Measurements from ENCODE around the gene NGEF.
"Not testable (repeated sequence)": the region's sequence is repeated elsewhere in the genome, so short reads cannot be mapped to it uniquely, and the experiment has no call there.

NGEF gene

DNA sequence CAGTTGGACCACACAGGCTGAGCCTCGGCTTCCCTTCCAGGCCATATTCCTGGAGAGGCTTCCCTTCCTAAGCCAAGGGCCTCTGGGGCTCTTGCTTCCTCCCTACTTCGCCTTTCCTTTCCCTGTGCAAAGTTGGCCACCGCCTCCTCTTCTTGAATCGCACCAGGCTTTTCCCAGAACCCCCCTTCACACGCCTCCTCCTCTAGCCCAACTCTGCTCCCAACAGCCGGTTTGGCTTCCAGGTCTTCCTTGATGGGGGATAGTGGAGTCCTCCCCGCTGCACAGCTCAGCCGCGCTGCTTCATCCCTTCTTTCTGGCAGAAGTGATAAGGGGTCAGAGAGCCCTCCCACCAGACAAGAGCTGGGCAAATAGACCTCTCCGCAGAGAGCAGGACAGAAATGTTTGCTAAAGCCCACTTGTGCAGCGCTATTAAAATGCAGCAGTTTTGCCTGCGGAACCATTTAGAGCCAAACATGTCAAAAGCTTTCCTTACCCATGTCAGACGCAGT is 86.6 kb downstream of the NGEF start:
- FAIRE-seq, result no peak

DNA sequence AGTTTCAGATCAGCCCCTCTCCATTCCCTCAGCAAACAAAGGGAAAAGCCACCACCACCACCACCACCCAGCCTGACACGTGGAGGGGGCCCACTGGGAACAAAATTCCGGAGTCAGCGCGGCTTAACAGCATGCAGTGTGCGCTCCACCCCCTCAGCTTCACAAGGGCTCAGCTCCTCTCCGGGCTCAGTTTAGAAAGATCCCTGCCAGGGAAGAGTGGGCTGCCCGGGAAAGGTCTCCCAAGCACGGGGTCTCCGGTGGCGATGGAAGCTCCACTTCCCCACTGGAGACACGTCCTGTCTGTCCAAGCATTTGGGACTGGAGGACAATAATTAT is 87.3 kb downstream of the NGEF start:
- FAIRE-seq, result no peak

DNA sequence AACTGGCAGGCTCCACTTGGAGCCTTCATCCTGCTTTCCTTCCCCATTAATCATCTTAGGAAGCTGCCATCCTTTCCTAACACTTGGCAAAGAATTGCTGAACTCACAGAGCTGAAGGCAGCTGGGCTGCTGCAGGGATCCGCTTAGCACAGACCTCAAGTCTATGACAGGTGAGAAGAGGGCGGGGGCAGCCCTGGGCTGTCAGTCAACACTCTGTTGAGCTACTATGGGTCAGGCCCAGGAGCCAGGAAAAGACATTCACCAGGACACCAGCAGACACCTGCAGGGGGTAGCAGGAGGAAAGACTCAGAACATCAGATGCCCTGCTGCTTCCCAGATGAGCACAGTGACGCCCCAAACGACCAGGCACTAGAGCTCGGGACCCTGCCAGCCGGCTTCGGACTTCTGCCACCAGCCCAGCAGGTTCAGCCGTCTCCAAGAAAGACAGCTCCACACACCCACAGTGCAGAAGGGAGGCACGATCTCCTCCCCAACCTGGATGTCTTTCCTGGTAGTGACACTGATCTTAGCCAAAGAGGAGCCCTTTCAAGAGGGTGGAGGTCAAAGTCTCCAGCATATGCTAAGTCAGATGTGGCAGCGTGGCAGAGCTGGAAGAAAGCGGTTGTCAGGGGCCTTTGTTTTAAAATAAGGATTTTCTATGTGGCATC is 87.8 kb downstream of the NGEF start:
- FAIRE-seq, result no peak

DNA sequence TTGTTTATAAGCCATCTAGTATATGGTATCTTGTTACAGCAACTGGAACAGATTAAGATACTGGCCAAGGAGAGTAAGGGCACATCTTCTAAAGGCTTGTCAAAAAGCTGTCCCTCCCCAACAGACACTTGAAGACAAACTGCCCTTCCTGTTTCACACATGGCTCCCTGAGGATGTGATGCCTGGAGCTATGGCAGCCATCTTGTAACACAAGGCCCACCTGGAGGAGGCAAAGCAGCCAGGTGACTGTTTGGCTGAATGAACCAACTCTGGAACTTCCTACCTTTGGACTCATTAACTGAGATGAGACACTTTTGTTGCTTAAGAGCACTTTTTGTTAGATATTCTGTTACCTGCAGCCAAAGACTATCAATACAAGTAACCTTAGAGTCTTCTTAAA is 88.6 kb downstream of the NGEF start:
- FAIRE-seq, result no peak

DNA sequence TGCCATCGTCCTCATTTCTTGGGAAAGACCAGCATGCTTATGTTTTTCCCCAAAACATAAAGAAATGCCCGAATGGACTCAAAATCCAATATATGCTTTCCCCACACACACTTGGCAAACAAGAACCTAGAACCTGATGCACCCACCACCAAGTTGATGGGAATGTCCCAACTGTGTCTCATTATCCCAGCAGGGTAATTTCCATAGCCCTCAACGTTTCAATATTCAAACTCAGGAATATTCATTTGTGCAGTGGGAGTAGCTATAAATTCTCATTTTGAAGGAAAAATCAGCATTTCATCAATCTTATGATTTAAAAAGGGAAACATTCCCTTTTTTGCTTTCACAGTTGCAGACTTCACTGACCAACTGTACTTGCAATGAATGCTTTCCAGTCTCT is 92.3 kb downstream of the NGEF start:
- no peak for FAIRE-seq

DNA sequence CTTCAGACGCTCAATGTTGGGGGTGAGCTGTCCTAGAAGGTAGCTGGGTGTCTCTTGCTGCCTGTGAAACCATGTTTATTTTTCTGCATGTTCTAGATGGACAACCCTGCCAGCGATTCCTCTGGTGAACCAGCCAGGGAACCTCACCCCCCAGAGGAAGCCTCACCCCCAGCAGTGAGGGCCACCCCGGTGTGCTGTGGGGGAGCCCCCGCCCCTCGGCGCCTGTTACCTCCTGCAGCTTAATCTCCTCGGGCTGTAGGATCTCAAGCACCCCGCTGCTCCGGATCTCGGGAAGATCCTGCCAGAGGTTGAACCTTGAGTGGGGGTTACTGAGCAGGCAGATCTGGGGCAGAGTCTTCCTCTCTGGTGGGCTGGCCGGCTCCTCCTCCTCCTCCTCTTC is 93.0 kb downstream of the NGEF start:
- FAIRE-seq, result no peak

DNA sequence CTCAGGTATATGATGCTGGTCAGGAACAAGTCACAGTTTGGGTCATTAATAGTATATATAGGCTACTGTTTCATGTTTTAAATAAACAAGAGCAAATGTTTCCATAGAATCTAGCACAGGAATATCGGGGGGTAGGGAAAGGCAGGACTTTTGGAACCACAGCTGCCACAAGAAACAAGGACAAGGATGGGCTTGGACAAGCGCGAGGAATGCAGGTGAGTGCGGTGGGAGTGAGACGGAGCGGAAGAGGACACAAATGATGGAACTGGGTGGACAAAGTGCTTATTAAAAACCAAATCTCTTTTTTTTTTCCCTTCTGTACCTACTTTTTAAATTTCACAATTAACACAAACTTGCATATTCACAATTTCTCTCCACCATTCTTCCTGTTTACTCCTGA is 93.9 kb downstream of the NGEF start:
- FAIRE-seq, result no peak

DNA sequence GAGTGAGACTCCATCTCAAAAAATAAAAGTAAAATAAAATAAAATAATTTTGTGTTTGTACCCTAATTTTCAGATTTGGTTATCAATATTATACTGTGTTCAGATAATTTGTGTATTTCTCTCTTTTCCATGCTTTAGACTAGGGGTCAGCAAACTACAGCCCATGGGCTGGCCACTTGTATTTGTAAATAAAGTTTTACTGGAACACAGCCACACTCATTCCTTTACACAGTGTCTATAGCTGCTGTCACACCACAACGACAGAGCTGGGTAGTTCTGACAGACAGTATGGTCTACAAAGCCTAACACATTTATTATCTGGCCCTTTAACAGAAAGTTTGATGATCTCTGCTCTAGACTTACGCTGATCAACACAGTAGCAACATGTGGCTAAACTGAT is 99.2 kb downstream of the NGEF start:
- no peak for FAIRE-seq

DNA sequence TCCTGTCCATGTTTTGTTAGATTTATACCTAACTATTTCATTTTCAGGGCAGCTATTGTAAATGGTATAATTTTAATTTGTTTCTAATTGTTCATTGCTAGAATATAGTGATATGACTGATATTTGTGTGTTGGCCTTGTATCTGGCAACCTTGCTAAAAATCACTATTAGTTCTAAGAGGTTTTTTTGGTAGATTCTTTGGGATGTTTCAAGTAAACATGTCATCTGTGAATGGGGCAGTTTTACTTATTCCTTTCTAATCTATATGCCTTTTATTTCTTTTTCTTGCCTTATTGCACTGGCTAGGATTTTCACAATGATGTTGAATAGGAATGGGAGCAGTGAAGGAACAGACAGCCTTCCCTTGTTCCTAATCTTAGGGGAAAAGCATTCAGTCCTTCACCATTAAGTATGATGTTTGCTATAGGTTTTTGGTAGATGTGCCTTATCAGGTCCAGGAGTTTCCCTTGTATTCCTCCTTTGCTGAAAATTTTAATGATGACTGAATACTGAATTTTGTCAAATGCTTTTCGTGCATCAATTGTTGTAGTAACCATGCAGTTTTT is 101.3 kb downstream of the NGEF start:
- no peak for FAIRE-seq

DNA sequence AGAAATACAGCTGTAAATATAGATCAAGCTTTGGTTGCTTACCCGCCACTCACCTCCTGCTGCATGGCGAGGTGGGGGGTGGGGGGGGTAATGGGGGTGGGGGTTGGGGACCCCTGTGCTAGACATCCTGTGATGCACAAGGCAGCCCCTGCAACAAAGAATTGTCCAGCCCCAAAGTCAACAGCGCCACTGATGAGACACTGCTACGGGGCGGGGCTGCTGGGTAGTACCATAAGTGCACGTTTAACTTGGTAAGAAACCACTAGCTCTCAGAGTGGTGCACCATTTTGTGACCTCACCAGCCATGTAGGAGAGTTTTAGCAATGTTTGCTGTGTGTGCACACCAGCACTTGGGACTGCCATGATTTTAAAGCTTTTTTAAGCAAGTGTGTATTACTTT is 102.7 kb downstream of the NGEF start:
- no peak for FAIRE-seq

DNA sequence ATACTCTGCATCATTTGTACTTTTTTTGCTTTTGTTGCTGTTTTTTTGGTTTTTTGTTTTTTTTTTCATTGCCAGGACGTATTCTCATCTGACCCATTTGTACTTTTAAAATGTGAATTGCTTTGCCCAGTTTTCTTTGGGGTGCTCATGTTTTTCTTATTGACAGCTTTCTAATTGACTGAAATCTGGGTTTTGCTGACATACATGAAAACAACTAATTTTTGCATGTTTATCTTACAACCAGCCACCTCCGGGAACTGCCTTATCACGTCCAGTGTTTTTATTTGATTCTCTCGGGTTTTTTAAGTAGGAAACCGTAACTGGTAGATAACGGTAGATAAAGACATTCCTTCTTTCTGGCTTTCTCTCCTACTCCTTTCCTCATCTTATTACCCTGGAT is 104.4 kb downstream of the NGEF start:
- FAIRE-seq, result no peak

DNA sequence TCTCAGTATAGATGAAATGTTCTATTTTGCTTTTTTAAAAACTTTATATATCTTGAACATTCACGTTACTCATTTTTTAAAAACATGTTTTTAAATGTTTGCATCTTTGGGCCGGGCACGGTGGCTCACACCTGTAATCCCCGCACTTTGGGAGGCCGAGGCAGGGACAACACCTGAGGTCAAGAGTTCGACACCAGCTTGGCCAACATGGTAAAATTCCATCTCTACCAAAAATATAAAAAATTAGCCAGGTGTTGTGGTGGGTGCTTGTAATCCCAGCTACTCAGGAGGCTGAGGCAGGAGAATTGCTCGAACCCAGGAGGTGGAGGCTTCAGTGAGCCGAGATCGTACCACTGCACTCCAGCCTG is 105.4 kb downstream of the NGEF start:
- not testable (repeated sequence) for FAIRE-seq

DNA sequence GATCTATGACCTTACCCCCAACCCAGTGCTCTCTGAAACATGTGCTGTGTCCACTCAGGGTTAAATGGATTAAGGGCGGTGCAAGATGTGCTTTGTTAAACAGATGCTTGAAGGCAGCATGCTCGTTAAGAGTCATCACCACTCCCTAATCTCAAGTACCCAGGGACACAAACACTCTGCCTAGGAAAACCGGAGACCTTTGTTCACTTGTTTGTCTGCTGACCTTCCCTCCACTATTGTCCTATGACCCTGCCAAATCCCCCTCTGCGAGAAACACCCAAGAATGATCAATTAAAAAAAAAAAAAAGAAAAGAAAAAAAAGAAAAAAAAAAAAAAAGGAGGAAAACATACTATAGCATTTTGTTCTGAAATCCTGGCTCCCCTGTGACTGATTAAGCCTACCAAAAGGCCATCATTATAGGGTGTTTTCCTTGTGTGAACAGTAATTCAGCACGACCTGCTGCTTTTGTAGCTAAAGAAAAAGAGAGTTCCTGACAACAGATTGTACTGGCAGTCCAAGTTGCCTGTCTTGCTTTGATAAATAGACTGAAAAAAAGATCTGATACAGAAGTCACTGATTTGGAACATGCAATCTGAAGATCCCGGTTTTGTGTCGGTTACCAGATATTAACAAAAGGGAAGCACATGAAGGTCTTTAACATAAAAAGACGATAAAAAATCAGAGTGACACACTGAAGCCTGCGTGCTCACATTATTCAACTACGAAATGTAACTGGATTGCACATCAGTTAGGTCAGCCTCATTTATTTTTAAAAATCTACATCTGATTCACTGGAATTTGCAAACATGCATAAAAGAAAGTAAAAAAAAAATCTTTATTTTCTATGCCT is 106.0 kb downstream of the NGEF start:
- FAIRE-seq, result not testable (repeated sequence)

DNA sequence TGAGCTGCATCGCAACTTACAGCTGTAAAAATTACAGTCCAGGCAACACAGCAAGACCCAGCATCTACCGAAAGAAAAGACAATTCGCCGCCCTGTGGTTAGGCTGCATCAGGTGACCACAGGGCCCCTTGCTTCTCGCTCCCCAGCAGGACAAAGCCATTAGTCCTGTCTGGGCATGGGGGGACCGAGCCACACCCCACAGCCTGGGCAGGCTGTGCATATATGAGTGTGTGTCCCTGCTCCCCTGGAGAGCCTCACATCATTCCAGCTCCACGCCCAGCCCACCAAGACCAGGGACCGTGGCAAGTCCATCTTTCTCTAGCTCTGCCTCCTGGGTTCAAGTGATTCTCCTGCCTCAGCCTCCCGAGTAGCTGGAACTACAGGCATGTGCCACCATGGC is 109.1 kb downstream of the NGEF start:
- FAIRE-seq, result no peak

DNA sequence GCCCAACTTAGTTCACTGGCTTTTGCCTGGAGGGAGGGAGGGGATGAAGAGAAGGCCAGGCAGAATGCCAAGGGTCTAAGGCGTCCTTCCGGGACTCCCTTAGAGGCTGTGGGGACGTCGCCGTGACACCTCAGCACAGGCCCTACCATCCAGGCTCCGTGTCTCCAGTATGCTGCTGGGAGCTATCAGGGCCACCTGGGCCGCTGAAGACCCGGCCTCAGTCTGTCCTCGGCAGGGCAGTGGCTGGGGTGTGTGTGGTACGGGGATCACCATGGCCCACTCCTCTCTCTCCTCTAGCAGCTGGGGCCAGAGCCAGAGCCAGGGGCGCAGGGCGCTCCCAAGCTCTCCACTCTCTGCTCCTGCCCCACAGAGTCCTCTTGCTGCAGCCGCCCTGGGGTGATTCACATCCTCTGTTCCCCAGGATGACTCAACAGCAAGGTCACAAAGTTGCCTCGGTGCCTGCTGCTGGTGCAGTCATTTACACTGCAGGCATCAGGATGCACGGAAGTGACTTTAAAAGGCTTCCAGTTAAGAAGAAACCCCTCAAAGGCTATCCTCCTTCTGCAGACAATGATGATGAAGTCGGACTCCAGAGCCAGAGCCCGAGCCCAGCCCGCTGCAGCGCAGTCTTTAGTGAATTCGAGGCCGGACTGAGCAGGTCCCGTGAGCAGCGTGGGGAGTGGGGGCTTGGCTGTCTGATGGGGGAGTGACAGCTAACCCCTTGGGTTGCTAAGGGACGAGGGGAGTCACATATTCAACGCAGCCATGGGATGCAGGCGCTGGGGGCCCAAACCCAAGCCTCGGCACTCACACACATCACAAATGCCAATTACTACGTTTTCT is 111.1 kb downstream of the NGEF start:
- no peak for FAIRE-seq

DNA sequence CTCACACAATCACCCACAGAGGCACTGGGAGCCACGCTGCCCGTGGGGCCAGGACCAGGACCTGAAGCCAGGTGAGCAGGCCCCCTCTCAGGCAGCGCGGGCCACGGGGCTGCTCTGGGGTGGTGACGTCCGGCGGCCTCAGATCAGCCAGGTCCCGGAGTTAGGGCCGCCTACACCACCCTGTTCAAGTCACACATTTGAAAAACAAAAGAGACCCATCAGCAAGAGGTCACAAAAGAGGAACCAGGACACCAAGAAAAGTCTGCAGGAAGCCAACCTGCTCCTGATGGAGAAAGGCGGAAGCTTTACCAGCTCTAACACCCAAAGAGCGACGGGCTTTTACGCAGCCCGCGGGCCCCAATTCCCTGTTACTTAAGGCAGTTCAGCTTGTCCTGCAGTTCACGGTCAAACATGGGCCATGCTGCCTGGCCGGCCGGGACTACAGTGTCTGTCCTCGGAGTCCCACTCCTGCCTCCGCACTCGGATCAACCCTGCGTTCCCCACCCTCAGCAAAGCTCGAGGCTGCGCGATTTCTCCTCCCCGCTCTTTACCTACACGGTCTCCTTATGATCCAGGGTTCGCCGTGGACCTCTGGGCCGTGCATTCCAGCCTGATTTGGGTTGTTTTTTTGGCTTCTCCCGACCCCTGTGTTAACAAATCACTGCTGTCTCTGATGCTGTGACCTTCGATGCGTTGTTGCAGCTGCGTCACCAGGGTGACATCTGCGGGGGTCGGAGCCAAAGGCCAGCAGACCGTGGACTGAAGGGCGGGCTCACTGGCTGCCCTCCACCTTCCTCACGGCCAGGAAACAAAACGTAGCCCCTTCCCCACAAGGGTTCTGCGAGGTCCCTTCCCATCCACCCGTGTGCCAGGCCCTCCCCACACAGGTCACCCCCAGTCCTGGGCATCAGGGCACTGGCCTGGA is 112.0 kb downstream of the NGEF start:
- FAIRE-seq, result no peak

DNA sequence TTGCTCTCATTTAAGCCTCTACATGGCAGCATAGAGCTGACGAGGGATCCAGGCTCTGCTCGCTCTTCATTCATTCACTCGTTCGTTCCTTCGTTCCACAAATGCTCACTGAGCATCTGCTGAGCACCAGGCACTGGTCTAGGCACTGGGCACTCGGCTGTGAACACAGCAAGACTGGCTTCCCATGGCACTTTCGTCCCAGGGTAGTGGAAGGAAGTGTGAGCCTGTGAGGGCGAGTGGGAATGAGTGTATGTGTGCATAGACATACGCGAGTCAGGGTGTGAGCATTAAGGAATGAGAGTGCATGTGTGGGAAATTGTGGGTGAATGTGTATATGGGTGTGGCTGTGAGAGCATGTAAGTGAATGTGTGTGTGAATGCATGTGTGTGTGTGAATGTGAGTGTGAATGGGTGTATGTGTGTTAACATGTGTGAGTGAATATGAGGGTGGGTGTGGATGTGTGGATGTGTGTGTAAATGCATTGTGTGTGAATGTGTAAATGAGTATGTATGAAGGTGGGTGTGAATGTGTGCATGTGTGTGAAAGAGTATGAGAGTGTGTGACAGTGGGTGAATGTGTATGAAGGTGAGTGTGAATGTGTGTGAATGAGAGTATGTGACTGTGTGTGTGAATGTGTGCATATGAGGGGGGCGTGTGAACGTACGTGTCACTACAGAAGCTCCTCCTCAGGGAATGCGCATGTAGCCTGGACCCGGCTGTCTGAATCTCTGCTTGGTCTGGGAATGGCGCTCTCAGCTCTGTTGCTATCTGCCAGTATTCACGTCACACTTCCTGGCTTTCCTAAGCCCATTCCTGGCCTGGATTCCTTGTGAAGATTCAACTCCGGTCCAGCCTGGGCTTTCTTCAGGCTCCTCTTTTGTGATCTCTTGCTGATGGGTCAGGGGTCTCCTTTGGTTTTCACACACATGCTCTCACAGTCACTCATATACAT is 114.2 kb downstream of the NGEF start:
- no peak for FAIRE-seq

DNA sequence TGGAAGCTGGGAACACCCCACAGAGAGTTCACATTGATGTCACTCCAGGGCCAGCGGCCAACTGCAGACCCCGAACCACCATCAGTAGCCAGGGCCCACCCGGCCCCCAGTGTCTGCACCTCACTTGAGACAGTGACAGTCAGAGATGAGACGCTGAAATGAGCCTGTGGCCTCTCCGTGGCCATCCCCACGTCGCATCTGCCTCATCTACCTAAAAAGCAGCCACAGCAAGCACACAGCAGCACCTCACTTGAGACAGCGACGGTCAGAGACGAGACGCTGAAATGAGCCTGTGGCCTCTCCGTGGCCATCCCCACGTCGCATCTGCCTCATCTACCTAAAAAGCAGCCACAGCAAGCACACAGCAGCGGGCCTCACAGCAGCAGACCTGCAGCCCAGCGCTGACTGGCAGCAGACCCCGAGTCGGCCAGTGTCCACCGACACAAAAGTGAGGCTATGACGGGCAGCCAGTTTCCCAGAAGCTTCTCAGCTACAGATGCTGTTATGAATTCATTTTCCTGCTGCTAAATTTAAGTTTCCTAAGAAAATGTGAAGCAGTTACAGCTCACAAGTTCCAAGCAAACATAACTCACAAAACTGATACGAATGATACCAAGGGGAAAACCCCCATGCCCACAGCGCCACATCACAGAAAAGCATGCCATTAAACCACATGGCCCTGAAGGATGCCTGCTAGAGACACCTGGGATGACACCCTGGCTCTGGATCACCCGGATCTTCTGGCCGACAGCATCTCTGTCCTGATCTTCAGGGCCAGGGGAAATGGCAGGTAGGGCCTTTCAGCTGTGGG is 115.3 kb downstream of the NGEF start:
- no peak for FAIRE-seq

DNA sequence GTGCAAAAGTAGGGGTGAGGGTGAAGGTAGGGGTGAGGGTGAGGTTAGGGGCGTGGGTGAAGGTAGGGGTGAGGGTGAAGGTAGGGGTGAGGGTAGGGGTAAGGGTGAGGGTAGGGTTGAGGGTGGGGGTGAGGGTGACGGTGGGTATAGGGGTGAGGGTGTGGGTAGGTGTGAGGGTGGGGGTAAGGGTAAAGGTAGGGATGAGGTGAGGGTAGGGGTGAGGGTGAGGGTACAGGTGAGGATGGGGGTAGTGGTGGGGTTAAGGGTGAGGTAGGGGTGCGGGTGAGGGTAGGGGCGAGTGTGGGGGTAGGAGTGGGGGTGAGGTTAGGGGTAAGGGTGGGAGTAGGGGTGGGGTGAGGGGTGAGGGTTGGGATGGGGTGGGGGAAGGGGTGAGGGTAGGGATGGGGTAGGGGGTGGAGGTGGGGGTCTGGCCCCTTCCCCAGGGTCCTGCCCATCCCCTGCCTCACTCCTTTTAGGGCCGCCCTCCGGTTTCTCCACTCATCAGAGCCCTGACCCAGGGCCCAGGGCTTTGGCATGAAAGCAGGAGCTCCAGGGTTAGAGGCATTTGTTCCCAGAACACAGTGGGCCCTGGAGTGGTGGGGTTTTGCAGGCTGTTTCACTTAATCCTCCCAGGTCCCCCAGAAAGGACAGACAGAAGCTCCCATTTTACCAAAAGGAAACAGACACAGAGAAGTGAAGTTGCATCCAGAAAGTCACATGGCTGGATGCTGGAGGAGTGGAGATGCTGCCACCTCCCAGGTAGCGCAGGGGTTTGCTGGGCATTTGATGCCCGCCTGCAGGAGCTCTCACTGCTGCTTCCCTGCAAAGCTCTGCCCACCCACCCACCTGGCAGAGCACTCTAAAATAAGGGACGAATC is 116.1 kb downstream of the NGEF start:
- no peak for FAIRE-seq
